DND-41 (cell line): ENCODE data around the gene PIK3C2B.

Source experiments
- ATAC-seq: fragments of 200-7000 bp; cut with Tn5 transposase; 3 replicates; pipeline ENCODE4 v1.9.1; 2021; ENCODE audit warnings: low read depth; ENCODE audit not compliant: insufficient read depth
- DNase-seq: peaks from one replicate; pipeline ENCODE4 v3.0.0-alpha.2; 2020
- H2AFZ ChIP-seq: 2 replicates; pipeline ENCODE4 v1.6.0; 2012; ENCODE audit warnings: low read depth, low read length
- H3K27ac ChIP-seq: 2 replicates; pipeline ENCODE4 v1.5.1; 2012; ENCODE audit warnings: low read length, inconsistent platforms
- H3K27me3 ChIP-seq: fragments of 200-600 bp; sonication (generic); 2 replicates; pipeline ENCODE4 v1.6.0; 2012; ENCODE audit warnings: low read length, mild to moderate bottlenecking, inconsistent platforms; ENCODE audit not compliant: insufficient read depth, poor library complexity
- H3K36me3 ChIP-seq: 2 replicates; pipeline ENCODE4 v1.5.1; 2012; ENCODE audit warnings: low read length, inconsistent platforms; ENCODE audit not compliant: insufficient read depth
- H3K4me1 ChIP-seq: 2 replicates; pipeline ENCODE4 v1.5.1; 2012; ENCODE audit warnings: mild to moderate bottlenecking, low read length; ENCODE audit not compliant: insufficient read depth
- H3K4me2 ChIP-seq: 2 replicates; pipeline ENCODE4 v1.6.0; 2012; ENCODE audit warnings: mild to moderate bottlenecking, moderate library complexity, low read length, inconsistent platforms; ENCODE audit not compliant: insufficient read depth
- H3K4me3 ChIP-seq, 2 experiments: fragments of 200-600 bp in 1 of 2; shearing (Covaris generic) in 1 of 2; 2 replicates each; pipeline ENCODE4 v1.5.1; 2012 to 2016; ENCODE audit warnings: inconsistent platforms in 2 of 2, low read length in 2 of 2, mild to moderate bottlenecking in 2 of 2, low read depth in 1 of 2, moderate library complexity in 1 of 2
- H3K79me2 ChIP-seq: 2 replicates; pipeline ENCODE4 v1.6.0; 2012; ENCODE audit warnings: low read length, inconsistent platforms; ENCODE audit not compliant: insufficient read depth
- H3K9ac ChIP-seq: 2 replicates; pipeline ENCODE4 v1.6.0; 2012; ENCODE audit warnings: low read depth, mild to moderate bottlenecking, inconsistent platforms, low read length, moderate library complexity
- H3K9me3 ChIP-seq: 2 replicates; pipeline ENCODE4 v1.5.1; 2012; ENCODE audit warnings: low read length, moderate library complexity, mild to moderate bottlenecking, inconsistent platforms; ENCODE audit not compliant: insufficient read depth, severe bottlenecking
- H4K20me1 ChIP-seq: 2 replicates; pipeline ENCODE4 v1.6.0; 2012; ENCODE audit warnings: low read length; ENCODE audit not compliant: insufficient read depth
- CTCF ChIP-seq: IDR thresholded peaks from 2 replicates; pipeline ENCODE4 v1.5.1; 2012; ENCODE audit warnings: borderline replicate concordance, low read length, moderate library complexity, mild to moderate bottlenecking; ENCODE audit not compliant: poor library complexity, severe bottlenecking; ENCODE audit errors: extremely low read depth
- EZH2 ChIP-seq: IDR thresholded peaks from 3 replicates; pipeline ENCODE4 v1.6.1; 2012; ENCODE audit warnings: borderline replicate concordance, low read depth, mild to moderate bottlenecking, moderate library complexity, low read length, inconsistent platforms; ENCODE audit not compliant: severe bottlenecking

Gene PIK3C2B

GRCh38 chr1:204498981-204499380 is 4.4 kb upstream of the PIK3C2B start:
- Histone ChIP-seq H3K4me1 (peaks cover 24% of the 10 kb centered on the region), H3K9ac (no peak overlapping the region), H4K20me1 (no peaks in the 10 kb centered on the region), H3K9me3 (no peaks in the 10 kb centered on the region), H3K27ac (no peak overlapping the region), H3K4me2 (no peak overlapping the region), H3K36me3 (no peaks in the 10 kb centered on the region; the same call in 1 of the 2 replicates), H3K79me2 (peaks cover 5% of the 10 kb centered on the region), H2AFZ (no peak overlapping the region), H3K4me3 (no peak overlapping the region), H3K27me3 (no peaks in the 10 kb centered on the region)
- TF ChIP-seq CTCF (no peak), EZH2 (no peak)
- ATAC-seq (no peak), DNase-seq (no peak)

- DNase-seq (no peak), ATAC-seq (no peak)
- Histone ChIP-seq H2AFZ (no peak overlapping the region), H3K9me3 (no peaks in the 10 kb centered on the region), H4K20me1 (peaks cover 14% of the 10 kb centered on the region; the same call in 1 of the 2 replicates), H3K79me2 (peaks cover 35% of the 10 kb centered on the region), H3K9ac (no peak overlapping the region), H3K4me2 (peak overlapping the region; percentile 82), H3K27ac (no peak overlapping the region), H3K4me1 (peaks cover 45% of the 10 kb centered on the region), H3K36me3 (no peaks in the 10 kb centered on the region; the same call in 1 of the 2 replicates), H3K4me3 (peak overlapping the region in 1 of 2 experiments; percentile 99; a peak in 1 of 4 replicates), H3K27me3 (no peaks in the 10 kb centered on the region)
- TF ChIP-seq EZH2 (no peak), CTCF (no peak)
Measured at GRCh38 chr1:204495777-204496176, 1.2 kb upstream of the PIK3C2B start.

GRCh38 chr1:204495078-204495753 is 611 bp upstream of the PIK3C2B start:
- H3K9me3 ChIP-seq = no peaks in the 10 kb centered on the region
- H2AFZ ChIP-seq = peak overlapping the region; percentile 91
- peaks cover 40% of the 10 kb centered on the region for H3K79me2 ChIP-seq
- no peak for DNase-seq
- H3K4me3 ChIP-seq = peak overlapping the region; percentile 93 to 99
- peak overlapping the region; percentile 84 for H3K27ac ChIP-seq
- ATAC-seq = peak; percentile 3; the same call in 1 of the 3 replicates
- TF ChIP-seq CTCF (no peak), EZH2 (no peak)
- no peaks in the 10 kb centered on the region for H3K27me3 ChIP-seq
- peak overlapping the region; percentile 87 for H3K9ac ChIP-seq
- peaks cover 14% of the 10 kb centered on the region; the same call in 1 of the 2 replicates for H4K20me1 ChIP-seq
- peaks cover 45% of the 10 kb centered on the region for H3K4me1 ChIP-seq
- H3K36me3 ChIP-seq = peaks cover 2% of the 10 kb centered on the region
- H3K4me2 ChIP-seq = peak overlapping the region; percentile 82
